ENCODE data around the gene NMRAL1. TPM values are rescaled to one million over a fixed set of nuclear protein-coding genes. Genes with fewer than 3 reads are reported as not detected.

The NMRAL1 gene
- total RNA-seq, 1 donor from 2014 or later: 28.5 TPM

DNA sequence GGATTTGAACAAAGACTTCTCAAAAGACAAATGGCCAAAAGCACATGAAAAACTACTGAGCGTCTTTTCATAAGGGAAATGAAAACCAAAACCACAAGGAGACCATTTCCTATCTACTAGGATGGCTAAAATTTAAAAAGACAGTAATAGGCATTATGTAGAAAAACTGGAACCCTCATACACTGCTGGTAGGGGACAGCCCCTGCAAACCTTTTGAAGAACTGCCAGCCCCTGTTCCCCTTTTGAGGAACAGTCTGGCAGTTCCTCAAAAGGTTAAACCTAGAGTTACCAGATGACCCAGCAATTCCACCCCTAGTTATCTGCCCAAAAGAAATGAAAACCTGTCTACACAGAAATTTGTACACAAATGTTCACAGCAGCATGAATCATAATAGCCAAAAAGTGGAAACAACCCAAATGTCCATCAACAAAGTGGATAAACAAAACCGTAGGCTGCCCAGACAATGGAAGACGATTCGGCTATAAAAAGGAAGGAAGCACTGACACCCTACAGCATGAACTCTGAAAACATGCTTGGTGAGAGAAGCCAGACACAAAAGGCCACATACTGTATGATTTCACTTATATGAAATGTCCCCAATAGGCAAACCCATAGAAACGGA lies 41.3 kb upstream of the NMRAL1 start:
- Mint-ChIP-seq H3K27me3 (ENCODE audit: low read depth, unreplicated experiment) (no peaks in the 10 kb centered on the region), H3K36me3 (ENCODE audit: low read depth, unreplicated experiment) (peaks cover under 1% of the 10 kb centered on the region), H3K4me1 (ENCODE audit: low read depth, unreplicated experiment) (peaks cover 17% of the 10 kb centered on the region), H3K9me3 (ENCODE audit: unreplicated experiment) (no peaks in the 10 kb centered on the region), H3K27ac (ENCODE audit: unreplicated experiment) (no peak overlapping the region), H3K4me3 (ENCODE audit: unreplicated experiment) (no peak overlapping the region)
- no peaks in the 10 kb centered on the region for H3K9me3 ChIP-seq (ENCODE audit: insufficient read depth, low read depth, low read length)
- peaks cover 7% of the 10 kb centered on the region for H3K36me3 ChIP-seq (ENCODE audit: insufficient read depth, low read length)
- TF ChIP-seq CTCF (IDR thresholded peaks at IDR 0.05; ENCODE audit: insufficient read depth, low read depth, low read length) (no peak), EZH2 (IDR thresholded peaks at IDR 0.05; ENCODE audit: insufficient read depth, low read length) (no peak)
- FAIRE-seq (no peak), DNase-seq (ENCODE audit: low read depth) (no peak)
- H3K27ac ChIP-seq (ENCODE audit: low read depth, low read length): no peak overlapping the region
- no peak overlapping the region for H3K4me2 ChIP-seq (ENCODE audit: low read length)
- no peak overlapping the region for H3K4me3 ChIP-seq (ENCODE audit: insufficient read depth, low read depth, low read length)
- no peaks in the 10 kb centered on the region for H3K27me3 ChIP-seq (ENCODE audit: insufficient read depth, low read length)
- peaks cover 6% of the 10 kb centered on the region for H3K79me2 ChIP-seq (ENCODE audit: insufficient read depth, low read length)
- peaks cover 51% of the 10 kb centered on the region for H4K20me1 ChIP-seq (ENCODE audit: insufficient read depth, low read length)
- no peak overlapping the region for H3K9ac ChIP-seq (ENCODE audit: low read length)
- H3K4me1 ChIP-seq (ENCODE audit: insufficient read depth, low read length): no peaks in the 10 kb centered on the region
- no peak overlapping the region for H2AFZ ChIP-seq (ENCODE audit: low read depth, low read length)

DNA sequence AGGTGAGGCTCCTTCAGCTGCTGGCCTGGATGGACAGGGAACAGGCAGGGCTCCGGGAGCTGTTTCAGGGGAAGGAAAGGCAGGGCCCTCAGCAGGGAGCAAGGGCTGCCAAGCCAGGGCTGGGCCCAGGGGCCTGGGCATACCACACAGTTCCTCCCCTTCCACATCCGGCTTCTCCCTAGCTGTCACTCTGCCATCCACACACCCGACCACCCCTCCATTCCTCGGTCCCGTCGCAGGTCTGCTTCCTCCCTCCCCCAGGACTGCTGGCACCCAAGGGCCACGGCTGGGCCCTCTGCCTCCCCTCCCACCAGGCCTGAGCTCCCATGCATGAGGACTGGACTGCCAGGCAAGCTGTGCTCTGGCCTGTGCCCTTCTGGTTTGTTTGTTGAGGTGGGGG lies 40.2 kb upstream of the NMRAL1 start:
- Histone ChIP-seq H3K4me1 (ENCODE audit: insufficient read depth, low read length) (no peaks in the 10 kb centered on the region), H4K20me1 (ENCODE audit: insufficient read depth, low read length) (peaks cover 56% of the 10 kb centered on the region), H3K9me3 (ENCODE audit: insufficient read depth, low read depth, low read length) (no peaks in the 10 kb centered on the region), H3K4me2 (ENCODE audit: low read length) (no peak overlapping the region), H3K9ac (ENCODE audit: low read length) (no peak overlapping the region), H2AFZ (ENCODE audit: low read depth, low read length) (no peak overlapping the region), H3K79me2 (ENCODE audit: insufficient read depth, low read length) (peaks cover 6% of the 10 kb centered on the region), H3K4me3 (ENCODE audit: insufficient read depth, low read depth, low read length) (no peak overlapping the region), H3K27me3 (ENCODE audit: insufficient read depth, low read length) (no peaks in the 10 kb centered on the region), H3K36me3 (ENCODE audit: insufficient read depth, low read length) (peaks cover 12% of the 10 kb centered on the region), H3K27ac (ENCODE audit: low read depth, low read length) (no peak overlapping the region)
- no peak overlapping the region for H3K27ac Mint-ChIP-seq (ENCODE audit: unreplicated experiment)
- H3K36me3 Mint-ChIP-seq (ENCODE audit: low read depth, unreplicated experiment): no peaks in the 10 kb centered on the region
- H3K9me3 Mint-ChIP-seq (ENCODE audit: unreplicated experiment): no peaks in the 10 kb centered on the region
- DNase-seq (ENCODE audit: low read depth) (no peak), FAIRE-seq (no peak)
- peaks cover 17% of the 10 kb centered on the region for H3K4me1 Mint-ChIP-seq (ENCODE audit: low read depth, unreplicated experiment)
- H3K4me3 Mint-ChIP-seq (ENCODE audit: unreplicated experiment): no peak overlapping the region
- TF ChIP-seq EZH2 (IDR thresholded peaks at IDR 0.05; ENCODE audit: insufficient read depth, low read length) (no peak), CTCF (IDR thresholded peaks at IDR 0.05; ENCODE audit: insufficient read depth, low read depth, low read length) (no peak)
- no peaks in the 10 kb centered on the region for H3K27me3 Mint-ChIP-seq (ENCODE audit: low read depth, unreplicated experiment)

- no peaks in the 10 kb centered on the region for H3K27me3 Mint-ChIP-seq (ENCODE audit: low read depth, unreplicated experiment)
- no peak for FAIRE-seq
- no peak overlapping the region for H3K27ac Mint-ChIP-seq (ENCODE audit: unreplicated experiment)
Observed at GRCh38 chr16:4513881-4514280, 39.5 kb upstream of the NMRAL1 start.

More at GRCh38 chr16:4513881-4514280, 39.5 kb upstream of the NMRAL1 start:
- H3K9me3 Mint-ChIP-seq (ENCODE audit: unreplicated experiment): no peaks in the 10 kb centered on the region
- H3K9me3 ChIP-seq (ENCODE audit: insufficient read depth, low read depth, low read length): no peaks in the 10 kb centered on the region
- no peak overlapping the region for H3K9ac ChIP-seq (ENCODE audit: low read length)
- no peaks in the 10 kb centered on the region for H3K27me3 ChIP-seq (ENCODE audit: insufficient read depth, low read length)
- peaks cover 6% of the 10 kb centered on the region for H3K79me2 ChIP-seq (ENCODE audit: insufficient read depth, low read length)
- TF ChIP-seq EZH2 (IDR thresholded peaks at IDR 0.05; ENCODE audit: insufficient read depth, low read length) (no peak), CTCF (IDR thresholded peaks at IDR 0.05; ENCODE audit: insufficient read depth, low read depth, low read length) (no peak)
- peaks cover 60% of the 10 kb centered on the region for H4K20me1 ChIP-seq (ENCODE audit: insufficient read depth, low read length)
- no peaks in the 10 kb centered on the region for H3K36me3 Mint-ChIP-seq (ENCODE audit: low read depth, unreplicated experiment)
- no peak overlapping the region for H3K4me2 ChIP-seq (ENCODE audit: low read length)
- H3K4me1 Mint-ChIP-seq (ENCODE audit: low read depth, unreplicated experiment): peaks cover 17% of the 10 kb centered on the region
- DNase-seq (ENCODE audit: low read depth): no peak
- no peak overlapping the region for H3K4me3 Mint-ChIP-seq (ENCODE audit: unreplicated experiment)
- H2AFZ ChIP-seq (ENCODE audit: low read depth, low read length): no peak overlapping the region
- H3K4me1 ChIP-seq (ENCODE audit: insufficient read depth, low read length): no peaks in the 10 kb centered on the region
- H3K36me3 ChIP-seq (ENCODE audit: insufficient read depth, low read length): peaks cover 13% of the 10 kb centered on the region
- H3K4me3 ChIP-seq (ENCODE audit: insufficient read depth, low read depth, low read length): no peak overlapping the region
- no peak overlapping the region for H3K27ac ChIP-seq (ENCODE audit: low read depth, low read length)

Data from astrocyte (in vitro differentiated cells and primary cell).